Choroid plexus epithelial cell (primary cell): ENCODE measurements around the gene ORMDL3.

Experiments used
- DNase-seq: peaks from one replicate; pipeline ENCODE4 v3.0.0-alpha.2; 2010; ENCODE audit warnings: low read depth
- H3K4me3 ChIP-seq: 2 replicates; pipeline ENCODE4 v1.5.1; 2011; ENCODE audit warnings: low read depth, mild to moderate bottlenecking, control low read depth, low read length, moderate library complexity
- CTCF ChIP-seq: conservative IDR thresholded peaks from 2 replicates; pipeline ENCODE4 v1.5.1; 2011; ENCODE audit warnings: low read depth, mild to moderate bottlenecking, control low read depth, inconsistent platforms, low read length, moderate library complexity

The ORMDL3 gene

GRCh38 chr17:39970157-39970692 lies 42.8 kb upstream of the ORMDL3 start:
- no peak for TF ChIP-seq CTCF
- H3K4me3 ChIP-seq, result no peak overlapping the region
- DNase-seq, result no peak

GRCh38 chr17:39969375-39969774 lies 42.0 kb upstream of the ORMDL3 start:
- H3K4me3 ChIP-seq, result no peak overlapping the region
- TF ChIP-seq CTCF, result no peak
- DNase-seq, result no peak

DNA sequence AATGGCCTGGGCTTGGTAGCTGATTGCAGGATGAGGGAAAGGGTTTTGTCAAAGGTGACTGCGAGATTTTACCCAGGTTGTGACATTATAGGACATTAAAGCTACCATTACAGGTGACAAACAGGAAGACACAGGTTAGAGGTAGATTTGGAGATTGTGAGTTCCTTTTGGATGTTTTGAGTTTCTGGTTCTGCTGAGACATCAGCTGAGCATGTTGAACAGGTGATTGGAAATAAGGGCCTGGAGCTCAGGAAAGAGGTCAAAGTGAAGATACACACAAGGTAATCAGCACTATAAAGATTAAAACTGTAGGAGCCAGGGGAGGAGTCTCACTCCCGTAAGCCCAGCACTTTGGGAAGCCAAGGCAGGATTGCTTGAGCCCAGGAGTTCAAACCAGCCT lies 41.4 kb upstream of the ORMDL3 start:
- H3K4me3 ChIP-seq, result no peak overlapping the region
- no peak for DNase-seq
- no peak for TF ChIP-seq CTCF

DNA sequence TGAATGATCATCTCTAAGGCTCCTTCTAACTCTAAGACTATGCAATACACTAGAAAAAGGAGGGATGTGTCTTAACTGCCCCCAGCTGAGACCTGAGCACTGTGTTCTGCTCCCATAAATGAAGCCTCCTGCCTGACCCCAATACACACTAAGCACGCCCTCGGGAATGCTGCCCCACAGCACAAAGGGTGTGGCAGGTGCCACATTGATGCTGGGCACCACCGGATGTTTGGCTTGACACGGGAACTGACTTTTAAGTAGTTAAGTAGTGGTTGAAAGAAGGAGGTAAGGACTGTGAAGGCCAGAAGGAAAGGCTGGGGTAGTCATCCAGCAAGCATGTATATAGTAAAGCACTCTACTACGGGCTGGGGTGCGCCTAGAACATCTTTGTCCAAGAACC lies 39.4 kb upstream of the ORMDL3 start:
- no peak for TF ChIP-seq CTCF
- no peak for DNase-seq

DNA sequence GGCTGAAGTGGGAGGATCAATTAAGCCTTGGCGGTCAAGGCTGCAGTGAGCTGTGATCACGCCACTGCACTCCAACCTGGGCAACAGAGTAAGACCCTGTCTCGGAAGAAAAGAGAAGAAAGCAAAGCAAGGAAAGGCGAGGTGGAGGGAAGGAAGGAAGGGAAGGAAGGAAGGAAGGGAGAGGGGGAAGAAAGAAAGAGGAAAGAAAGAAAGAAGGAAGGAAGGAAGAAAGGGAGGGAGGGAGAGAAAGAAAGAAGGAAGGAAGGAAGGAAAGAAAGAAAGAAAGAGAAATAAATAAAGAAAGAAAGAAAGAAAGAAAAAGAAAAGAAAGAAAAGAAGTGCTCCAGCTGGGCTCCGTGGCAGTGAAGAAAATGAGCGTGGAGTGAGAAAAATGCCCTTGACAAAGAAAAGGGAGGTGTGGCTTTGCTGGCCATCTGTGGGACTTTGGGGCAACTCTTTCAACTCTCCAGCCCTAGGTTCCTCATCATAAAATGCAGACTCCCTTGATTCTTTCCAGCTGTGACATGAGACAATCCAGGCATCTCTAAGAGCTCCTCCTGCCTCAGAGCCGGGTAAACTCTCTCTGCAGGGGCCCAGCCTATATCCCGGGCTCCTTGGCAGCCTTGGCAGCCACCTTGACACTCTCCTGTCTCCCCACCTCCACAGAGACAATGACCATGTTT lies 37.8 kb upstream of the ORMDL3 start:
- TF ChIP-seq CTCF, result no peak
- H3K4me3 ChIP-seq, result no peak overlapping the region
- DNase-seq, result no peak

More for the DNA sequence above, 39.4 kb upstream of the ORMDL3 start:
- no peak overlapping the region for H3K4me3 ChIP-seq

DNA sequence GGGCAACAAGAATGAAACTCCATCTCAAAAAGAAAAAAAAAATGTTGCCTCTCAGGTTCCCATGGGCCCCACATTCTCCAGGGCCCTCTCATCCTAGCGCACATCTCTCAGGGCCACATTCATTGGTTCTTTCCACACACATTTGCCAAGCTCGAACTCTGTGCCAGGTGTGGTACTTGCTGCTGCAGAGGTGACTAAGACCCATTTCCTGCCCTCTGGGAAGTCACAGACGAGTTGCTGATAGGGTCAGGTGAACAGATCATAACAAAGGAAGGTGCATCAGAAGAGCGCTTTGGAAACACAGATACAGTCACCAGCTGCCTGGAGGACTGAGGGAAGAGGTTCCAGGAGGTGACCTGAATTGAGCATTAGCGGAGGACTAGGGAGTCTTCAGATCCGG lies 36.4 kb upstream of the ORMDL3 start:
- no peak overlapping the region for H3K4me3 ChIP-seq
- DNase-seq, result no peak
- no peak for TF ChIP-seq CTCF

DNA sequence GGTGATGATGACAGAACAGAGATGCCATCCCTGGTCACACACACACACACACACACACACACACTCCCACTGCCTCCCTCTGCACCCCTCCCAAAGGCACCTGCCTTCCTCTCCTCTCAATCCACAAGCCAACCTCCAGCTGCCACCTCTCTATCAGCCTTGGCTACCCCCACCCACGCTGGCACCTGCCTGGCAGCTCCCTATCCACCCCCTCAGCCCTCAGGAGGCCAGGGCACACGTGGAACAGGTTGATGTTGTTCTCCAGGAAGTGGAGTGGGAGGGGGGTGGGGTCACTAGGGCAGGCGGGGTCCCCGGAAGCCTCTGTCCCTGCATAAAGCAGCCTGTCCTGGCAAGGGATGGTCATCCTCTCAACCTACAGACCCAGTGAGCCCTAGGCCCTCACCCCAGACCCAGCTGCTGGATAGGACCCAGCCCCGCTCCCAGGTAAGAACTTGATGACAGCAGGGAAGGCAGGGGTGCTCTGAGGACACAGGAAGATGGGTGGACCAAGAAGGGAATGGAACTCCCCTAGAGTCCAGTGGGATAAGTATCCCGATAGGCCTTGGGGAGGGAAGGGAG lies 35.3 kb upstream of the ORMDL3 start, which contains the start of gene GSDMA:
Gene GSDMA (plus strand): TSS at position 363 of the 579 bp plus-strand sequence. CDS start 2,684 bp downstream, outside the sequence.
- no peak within 1 kb of the TSS for H3K4me3 ChIP-seq
- no peak for DNase-seq
- TF ChIP-seq CTCF, result no peak
